HepG2 (cell line): Measurements from ENCODE around the gene SLC12A3. TPM values are rescaled to one million over a fixed set of nuclear protein-coding genes. Genes with fewer than 3 reads are reported as not detected.

Experiments
- MAZ ChIP-seq, 2 experiments: sonication (generic) in 1 of 2; formaldehyde crosslinking in 1 of 2; IDR thresholded peaks; 2 replicates each; pipeline versions ENCODE4 v1.5.0 to v1.6.1; 2012 to 2020; ENCODE audit warnings: low read depth in 2 of 2, mild to moderate bottlenecking in 2 of 2, borderline replicate concordance in 1 of 2, improper control_type of control experiment in 1 of 2, low read length in 1 of 2, missing genetic modification reagents in 1 of 2, moderate library complexity in 1 of 2
- SUZ12 ChIP-seq: fragments of 150-350 bp; IDR thresholded peaks from 2 replicates; pipeline ENCODE4 v1.6.1; 2014; ENCODE audit warnings: low read depth, low read length
- ZBTB38 ChIP-seq: sonication (generic); formaldehyde crosslinking; IDR thresholded peaks from 2 replicates; pipeline ENCODE4 v1.5.1; 2020; ENCODE audit warnings: mild to moderate bottlenecking, missing genetic modification reagents
- ZNF138 ChIP-seq: sonication (generic); formaldehyde crosslinking; IDR thresholded peaks from 2 replicates; pipeline ENCODE4 v1.5.0; 2020; ENCODE audit warnings: mild to moderate bottlenecking, low read depth, missing genetic modification reagents
- ZNF260 ChIP-seq: sonication (generic); formaldehyde crosslinking; IDR thresholded peaks from 2 replicates; pipeline ENCODE4 v1.4.0; 2020; ENCODE audit warnings: missing genetic modification reagents, low read depth, mild to moderate bottlenecking, borderline replicate concordance
- ZNF331 ChIP-seq: sonication (generic); formaldehyde crosslinking; IDR thresholded peaks from 2 replicates; pipeline ENCODE4 v1.4.0; 2020; ENCODE audit warnings: missing genetic modification reagents
- ZNF350 ChIP-seq: sonication (generic); formaldehyde crosslinking; IDR thresholded peaks from 2 replicates; pipeline ENCODE4 v1.4.0; 2020; ENCODE audit warnings: mild to moderate bottlenecking, low read depth, missing genetic modification reagents, borderline replicate concordance
- ZNF607 ChIP-seq: sonication (generic); formaldehyde crosslinking; IDR thresholded peaks from 2 replicates; pipeline ENCODE4 v1.5.1; 2020; ENCODE audit warnings: missing genetic modification reagents, mild to moderate bottlenecking, borderline replicate concordance
- ZNF614 ChIP-seq: IDR thresholded peaks from 2 replicates; pipeline ENCODE4 v1.6.1; 2018; ENCODE audit warnings: missing biosample characterization, missing genetic modification reagents, inconsistent platforms, borderline replicate concordance
- ZNF709 ChIP-seq: sonication (generic); formaldehyde crosslinking; IDR thresholded peaks from 2 replicates; pipeline ENCODE4 v1.5.0; 2020; ENCODE audit warnings: mild to moderate bottlenecking, missing genetic modification reagents
- ZNF772 ChIP-seq: sonication (generic); formaldehyde crosslinking; IDR thresholded peaks from 2 replicates; pipeline ENCODE4 v1.5.0; 2020; ENCODE audit warnings: mild to moderate bottlenecking, missing genetic modification reagents
- polyA plus RNA-seq, 8 experiments: library from polyadenylated mRNA; depleted of rRNA in 3 of 8; stranded (reverse) in 7 of 8; unstranded in 1 of 8; fragments of >200 nt; fragmentation: Illumina TruSeq in 4 of 8; extraction: Trizol in 4 of 8; gene quantifications; 2 replicates each; pipeline versions ENCODE4 v1.2.1 to v1.2.3, GENCODE V29; 2011 to 2016; ENCODE audit warnings: low read depth in 4 of 8, missing spikeins in 1 of 8, mixed read lengths in 1 of 8; ENCODE audit not compliant: insufficient read depth in 1 of 8
- total RNA-seq, 5 experiments: library from RNA; depleted of rRNA; stranded (reverse); fragments of >200 nt; fragmentation: Illumina TruSeq; extraction: Trizol; gene quantifications; 2 replicates each; pipeline ENCODE4 v1.2.3, GENCODE V29; 2016; ENCODE audit warnings: low read depth in 1 of 5
- TF ChIP-seq, protein P1 (sequence below): sonication (generic); formaldehyde crosslinking; IDR thresholded peaks from 2 replicates; pipeline ENCODE4 v1.4.0; 2020; ENCODE audit warnings: missing genetic modification reagents
- TF ChIP-seq, protein P2 (sequence below): sonication (generic); formaldehyde crosslinking; IDR thresholded peaks from 2 replicates; pipeline ENCODE4 v1.5.0; 2020; ENCODE audit warnings: missing genetic modification reagents
- TF ChIP-seq, protein P3 (sequence below): sonication (generic); formaldehyde crosslinking; conservative IDR thresholded peaks from 2 replicates; pipeline ENCODE4 v1.4.0; 2020; ENCODE audit warnings: missing genetic modification reagents
- TF ChIP-seq, protein P4 (sequence below): sonication (generic); formaldehyde crosslinking; IDR thresholded peaks from 2 replicates; pipeline ENCODE4 v1.4.0; 2020; ENCODE audit warnings: missing genetic modification reagents, mild to moderate bottlenecking, borderline replicate concordance
- TF ChIP-seq, protein P5 (sequence below): sonication (generic); formaldehyde crosslinking; IDR thresholded peaks from 2 replicates; pipeline ENCODE4 v1.8.0; 2022; ENCODE audit warnings: missing genetic modification reagents, mild to moderate bottlenecking, borderline replicate concordance
- TF ChIP-seq, protein P6 (sequence below): IDR thresholded peaks from 2 replicates; pipeline ENCODE4 v1.6.1; 2012; ENCODE audit warnings: low read length, improper control_type of control experiment

SLC12A3 gene
- total and polyA plus RNA-seq, 2 of the 13 experiments (the other 11 are each of a cell fraction or from before 2014, with no cell fraction given): 6.2 TPM; not detected in 1

DNA sequence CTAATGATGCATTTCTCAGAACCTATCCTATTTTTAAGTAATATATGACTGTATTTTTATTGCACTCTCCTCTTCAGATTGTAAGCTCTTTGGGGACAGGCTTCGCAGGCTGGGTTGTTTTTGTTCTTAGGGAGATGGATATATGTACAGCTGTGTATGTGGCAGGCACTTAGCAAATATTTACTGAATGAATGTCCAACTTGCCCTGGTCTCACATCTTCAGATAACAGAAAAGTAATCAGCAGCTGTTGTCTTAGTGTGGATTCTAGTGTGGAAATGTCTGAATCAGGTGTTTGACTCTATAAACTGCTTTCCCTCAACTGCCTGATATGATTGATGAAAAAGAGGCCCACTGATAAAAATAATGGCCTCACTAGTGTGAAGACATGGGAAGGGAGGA lies 47.1 kb upstream of the SLC12A3 start (continued):
- TF ChIP-seq, protein P1, sequence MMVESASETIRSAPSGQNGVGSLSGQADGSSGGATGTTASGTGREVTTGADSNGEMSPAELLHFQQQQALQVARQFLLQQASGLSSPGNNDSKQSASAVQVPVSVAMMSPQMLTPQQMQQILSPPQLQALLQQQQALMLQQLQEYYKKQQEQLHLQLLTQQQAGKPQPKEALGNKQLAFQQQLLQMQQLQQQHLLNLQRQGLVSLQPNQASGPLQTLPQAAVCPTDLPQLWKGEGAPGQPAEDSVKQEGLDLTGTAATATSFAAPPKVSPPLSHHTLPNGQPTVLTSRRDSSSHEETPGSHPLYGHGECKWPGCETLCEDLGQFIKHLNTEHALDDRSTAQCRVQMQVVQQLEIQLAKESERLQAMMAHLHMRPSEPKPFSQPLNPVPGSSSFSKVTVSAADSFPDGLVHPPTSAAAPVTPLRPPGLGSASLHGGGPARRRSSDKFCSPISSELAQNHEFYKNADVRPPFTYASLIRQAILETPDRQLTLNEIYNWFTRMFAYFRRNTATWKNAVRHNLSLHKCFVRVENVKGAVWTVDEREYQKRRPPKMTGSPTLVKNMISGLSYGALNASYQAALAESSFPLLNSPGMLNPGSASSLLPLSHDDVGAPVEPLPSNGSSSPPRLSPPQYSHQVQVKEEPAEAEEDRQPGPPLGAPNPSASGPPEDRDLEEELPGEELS: peak; percentile 93
- TF ChIP-seq, protein P2, sequence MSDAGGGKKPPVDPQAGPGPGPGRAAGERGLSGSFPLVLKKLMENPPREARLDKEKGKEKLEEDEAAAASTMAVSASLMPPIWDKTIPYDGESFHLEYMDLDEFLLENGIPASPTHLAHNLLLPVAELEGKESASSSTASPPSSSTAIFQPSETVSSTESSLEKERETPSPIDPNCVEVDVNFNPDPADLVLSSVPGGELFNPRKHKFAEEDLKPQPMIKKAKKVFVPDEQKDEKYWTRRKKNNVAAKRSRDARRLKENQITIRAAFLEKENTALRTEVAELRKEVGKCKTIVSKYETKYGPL: no peak
- TF ChIP-seq ZNF772 (peak; percentile 79; the same call in 1 of the 2 replicates), ZNF350 (no peak), ZNF260 (CRISPR knock-in tag) (no peak), MAZ (IDR thresholded peaks at IDR 0.05; ENCODE audit: borderline replicate concordance, low read depth, low read length) (no peak), MAZ (CRISPR knock-in tag; IDR thresholded peaks at IDR 0.05; ENCODE audit: low read depth) (0 out of 2 replicates have a peak, but pooled peaks have one; percentile 36), ZNF138 (CRISPR knock-in tag) (no peak), ZNF331 (peak; percentile 84; the same call in 1 of the 2 replicates), SUZ12 (no peak), ZNF614 (CRISPR knock-in tag) (peak; percentile 93; the same call in 1 of the 2 replicates), ZNF709 (CRISPR knock-in tag) (no peak), ZBTB38 (CRISPR knock-in tag) (no peak; the same call in 1 of the 2 replicates), ZNF607 (no peak)
- TF ChIP-seq, protein P3, sequence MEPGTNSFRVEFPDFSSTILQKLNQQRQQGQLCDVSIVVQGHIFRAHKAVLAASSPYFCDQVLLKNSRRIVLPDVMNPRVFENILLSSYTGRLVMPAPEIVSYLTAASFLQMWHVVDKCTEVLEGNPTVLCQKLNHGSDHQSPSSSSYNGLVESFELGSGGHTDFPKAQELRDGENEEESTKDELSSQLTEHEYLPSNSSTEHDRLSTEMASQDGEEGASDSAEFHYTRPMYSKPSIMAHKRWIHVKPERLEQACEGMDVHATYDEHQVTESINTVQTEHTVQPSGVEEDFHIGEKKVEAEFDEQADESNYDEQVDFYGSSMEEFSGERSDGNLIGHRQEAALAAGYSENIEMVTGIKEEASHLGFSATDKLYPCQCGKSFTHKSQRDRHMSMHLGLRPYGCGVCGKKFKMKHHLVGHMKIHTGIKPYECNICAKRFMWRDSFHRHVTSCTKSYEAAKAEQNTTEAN (CRISPR knock-in tag): peak; percentile 96
- TF ChIP-seq, protein P4, sequence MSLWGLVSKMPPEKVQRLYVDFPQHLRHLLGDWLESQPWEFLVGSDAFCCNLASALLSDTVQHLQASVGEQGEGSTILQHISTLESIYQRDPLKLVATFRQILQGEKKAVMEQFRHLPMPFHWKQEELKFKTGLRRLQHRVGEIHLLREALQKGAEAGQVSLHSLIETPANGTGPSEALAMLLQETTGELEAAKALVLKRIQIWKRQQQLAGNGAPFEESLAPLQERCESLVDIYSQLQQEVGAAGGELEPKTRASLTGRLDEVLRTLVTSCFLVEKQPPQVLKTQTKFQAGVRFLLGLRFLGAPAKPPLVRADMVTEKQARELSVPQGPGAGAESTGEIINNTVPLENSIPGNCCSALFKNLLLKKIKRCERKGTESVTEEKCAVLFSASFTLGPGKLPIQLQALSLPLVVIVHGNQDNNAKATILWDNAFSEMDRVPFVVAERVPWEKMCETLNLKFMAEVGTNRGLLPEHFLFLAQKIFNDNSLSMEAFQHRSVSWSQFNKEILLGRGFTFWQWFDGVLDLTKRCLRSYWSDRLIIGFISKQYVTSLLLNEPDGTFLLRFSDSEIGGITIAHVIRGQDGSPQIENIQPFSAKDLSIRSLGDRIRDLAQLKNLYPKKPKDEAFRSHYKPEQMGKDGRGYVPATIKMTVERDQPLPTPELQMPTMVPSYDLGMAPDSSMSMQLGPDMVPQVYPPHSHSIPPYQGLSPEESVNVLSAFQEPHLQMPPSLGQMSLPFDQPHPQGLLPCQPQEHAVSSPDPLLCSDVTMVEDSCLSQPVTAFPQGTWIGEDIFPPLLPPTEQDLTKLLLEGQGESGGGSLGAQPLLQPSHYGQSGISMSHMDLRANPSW (CRISPR knock-in tag): peak; percentile 55; the same call in 1 of the 2 replicates
- TF ChIP-seq, protein P5, sequence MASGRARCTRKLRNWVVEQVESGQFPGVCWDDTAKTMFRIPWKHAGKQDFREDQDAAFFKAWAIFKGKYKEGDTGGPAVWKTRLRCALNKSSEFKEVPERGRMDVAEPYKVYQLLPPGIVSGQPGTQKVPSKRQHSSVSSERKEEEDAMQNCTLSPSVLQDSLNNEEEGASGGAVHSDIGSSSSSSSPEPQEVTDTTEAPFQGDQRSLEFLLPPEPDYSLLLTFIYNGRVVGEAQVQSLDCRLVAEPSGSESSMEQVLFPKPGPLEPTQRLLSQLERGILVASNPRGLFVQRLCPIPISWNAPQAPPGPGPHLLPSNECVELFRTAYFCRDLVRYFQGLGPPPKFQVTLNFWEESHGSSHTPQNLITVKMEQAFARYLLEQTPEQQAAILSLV: no peak
- TF ChIP-seq, protein P6, sequence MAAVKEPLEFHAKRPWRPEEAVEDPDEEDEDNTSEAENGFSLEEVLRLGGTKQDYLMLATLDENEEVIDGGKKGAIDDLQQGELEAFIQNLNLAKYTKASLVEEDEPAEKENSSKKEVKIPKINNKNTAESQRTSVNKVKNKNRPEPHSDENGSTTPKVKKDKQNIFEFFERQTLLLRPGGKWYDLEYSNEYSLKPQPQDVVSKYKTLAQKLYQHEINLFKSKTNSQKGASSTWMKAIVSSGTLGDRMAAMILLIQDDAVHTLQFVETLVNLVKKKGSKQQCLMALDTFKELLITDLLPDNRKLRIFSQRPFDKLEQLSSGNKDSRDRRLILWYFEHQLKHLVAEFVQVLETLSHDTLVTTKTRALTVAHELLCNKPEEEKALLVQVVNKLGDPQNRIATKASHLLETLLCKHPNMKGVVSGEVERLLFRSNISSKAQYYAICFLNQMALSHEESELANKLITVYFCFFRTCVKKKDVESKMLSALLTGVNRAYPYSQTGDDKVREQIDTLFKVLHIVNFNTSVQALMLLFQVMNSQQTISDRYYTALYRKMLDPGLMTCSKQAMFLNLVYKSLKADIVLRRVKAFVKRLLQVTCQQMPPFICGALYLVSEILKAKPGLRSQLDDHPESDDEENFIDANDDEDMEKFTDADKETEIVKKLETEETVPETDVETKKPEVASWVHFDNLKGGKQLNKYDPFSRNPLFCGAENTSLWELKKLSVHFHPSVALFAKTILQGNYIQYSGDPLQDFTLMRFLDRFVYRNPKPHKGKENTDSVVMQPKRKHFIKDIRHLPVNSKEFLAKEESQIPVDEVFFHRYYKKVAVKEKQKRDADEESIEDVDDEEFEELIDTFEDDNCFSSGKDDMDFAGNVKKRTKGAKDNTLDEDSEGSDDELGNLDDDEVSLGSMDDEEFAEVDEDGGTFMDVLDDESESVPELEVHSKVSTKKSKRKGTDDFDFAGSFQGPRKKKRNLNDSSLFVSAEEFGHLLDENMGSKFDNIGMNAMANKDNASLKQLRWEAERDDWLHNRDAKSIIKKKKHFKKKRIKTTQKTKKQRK: no peak
